ENCODE measurements around the gene MBD3L2B. TPM values are rescaled to one million over a fixed set of nuclear protein-coding genes. Genes with fewer than 3 reads are reported as not detected.

The MBD3L2B gene
- total RNA-seq, 1 donor from 2014 or later, result not detected

DNA sequence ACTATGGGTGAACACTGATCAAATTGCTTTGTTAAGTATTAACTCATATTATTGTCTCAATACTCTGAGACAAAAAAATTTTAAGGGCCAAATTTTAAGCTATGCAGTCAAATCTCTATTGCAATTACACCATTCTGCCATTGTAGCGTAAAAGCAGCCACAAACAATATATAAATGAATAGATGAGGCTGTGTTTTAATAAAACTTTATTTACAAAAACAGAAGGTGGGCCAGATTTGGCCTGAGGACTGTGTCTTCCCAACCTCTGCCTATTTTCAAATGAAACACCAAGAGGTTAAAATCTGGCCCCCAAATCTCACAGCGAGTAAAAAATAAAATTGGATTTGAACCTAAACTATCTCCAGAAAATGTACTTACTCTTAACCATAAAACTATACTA, 51.7 kb downstream of the MBD3L2B start:
- no peak overlapping the region for H3K27ac Mint-ChIP-seq
- no peaks in the 10 kb centered on the region for H3K27me3 Mint-ChIP-seq (ENCODE audit: low read depth)
- DNase-seq (ENCODE audit: low spot score in 2 of 2, unreplicated experiment in 2 of 2), result no peak
- H3K4me3 Mint-ChIP-seq, result no peak overlapping the region
- no peaks in the 10 kb centered on the region for H3K36me3 Mint-ChIP-seq
- H3K9me3 Mint-ChIP-seq, result peaks cover 47% of the 10 kb centered on the region
- no peaks in the 10 kb centered on the region for H3K4me1 Mint-ChIP-seq
- TF ChIP-seq, protein P1, sequence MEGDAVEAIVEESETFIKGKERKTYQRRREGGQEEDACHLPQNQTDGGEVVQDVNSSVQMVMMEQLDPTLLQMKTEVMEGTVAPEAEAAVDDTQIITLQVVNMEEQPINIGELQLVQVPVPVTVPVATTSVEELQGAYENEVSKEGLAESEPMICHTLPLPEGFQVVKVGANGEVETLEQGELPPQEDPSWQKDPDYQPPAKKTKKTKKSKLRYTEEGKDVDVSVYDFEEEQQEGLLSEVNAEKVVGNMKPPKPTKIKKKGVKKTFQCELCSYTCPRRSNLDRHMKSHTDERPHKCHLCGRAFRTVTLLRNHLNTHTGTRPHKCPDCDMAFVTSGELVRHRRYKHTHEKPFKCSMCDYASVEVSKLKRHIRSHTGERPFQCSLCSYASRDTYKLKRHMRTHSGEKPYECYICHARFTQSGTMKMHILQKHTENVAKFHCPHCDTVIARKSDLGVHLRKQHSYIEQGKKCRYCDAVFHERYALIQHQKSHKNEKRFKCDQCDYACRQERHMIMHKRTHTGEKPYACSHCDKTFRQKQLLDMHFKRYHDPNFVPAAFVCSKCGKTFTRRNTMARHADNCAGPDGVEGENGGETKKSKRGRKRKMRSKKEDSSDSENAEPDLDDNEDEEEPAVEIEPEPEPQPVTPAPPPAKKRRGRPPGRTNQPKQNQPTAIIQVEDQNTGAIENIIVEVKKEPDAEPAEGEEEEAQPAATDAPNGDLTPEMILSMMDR (IDR thresholded peaks at IDR 0.05; ENCODE audit: unreplicated experiment), result no peak

Other genes with a start within 250 kb of the MBD3L2B start
- not detected in 3 replicates for gene VAV1, start 248.7 kb downstream of the MBD3L2B start, total RNA-seq
- gene ADGRE1, start 133.9 kb downstream of the MBD3L2B start, total RNA-seq, result not detected in 3 replicates
- gene MBD3L5, start 9.1 kb upstream of the MBD3L2B start, total RNA-seq, result not detected in 3 replicates
- gene MBD3L4, start 18.7 kb upstream of the MBD3L2B start, total RNA-seq, result not detected in 3 replicates
- not detected in 3 replicates for gene MBD3L2, start 27.9 kb upstream of the MBD3L2B start, total RNA-seq
- not detected in 3 replicates for gene MBD3L3, start 37.2 kb upstream of the MBD3L2B start, total RNA-seq
- gene ZNF557, start 48.3 kb upstream of the MBD3L2B start, total RNA-seq, result 15.0 to 16.4 TPM (median 16.3 TPM) in 3 replicates